ENCODE measurements around the gene RALGAPA1.

The RALGAPA1 gene

DNA sequence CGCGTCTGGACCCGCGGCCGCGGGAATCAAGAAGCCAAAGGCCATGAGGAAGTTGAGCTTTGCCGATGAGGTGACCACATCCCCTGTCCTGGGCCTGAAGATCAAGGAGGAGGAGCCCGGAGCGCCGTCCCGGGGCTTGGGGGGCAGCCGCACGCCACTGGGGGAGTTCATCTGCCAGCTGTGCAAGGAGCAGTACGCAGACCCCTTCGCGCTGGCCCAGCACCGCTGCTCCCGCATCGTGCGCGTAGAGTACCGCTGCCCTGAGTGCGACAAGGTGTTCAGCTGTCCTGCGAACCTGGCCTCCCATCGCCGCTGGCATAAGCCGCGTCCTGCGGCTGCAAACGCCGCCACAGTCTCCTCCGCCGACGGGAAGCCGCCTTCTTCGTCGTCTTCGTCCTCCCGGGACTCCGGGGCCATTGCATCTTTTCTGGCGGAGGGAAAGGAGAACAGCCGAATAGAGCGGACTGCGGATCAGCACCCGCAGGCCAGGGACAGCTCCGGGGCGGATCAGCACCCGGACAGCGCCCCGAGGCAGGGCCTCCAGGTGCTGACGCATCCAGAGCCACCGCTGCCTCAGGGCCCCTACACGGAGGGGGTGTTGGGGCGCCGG, 274.1 kb downstream of the RALGAPA1 start:
- no peak for DNase-seq (ENCODE audit: low spot score)

DNA sequence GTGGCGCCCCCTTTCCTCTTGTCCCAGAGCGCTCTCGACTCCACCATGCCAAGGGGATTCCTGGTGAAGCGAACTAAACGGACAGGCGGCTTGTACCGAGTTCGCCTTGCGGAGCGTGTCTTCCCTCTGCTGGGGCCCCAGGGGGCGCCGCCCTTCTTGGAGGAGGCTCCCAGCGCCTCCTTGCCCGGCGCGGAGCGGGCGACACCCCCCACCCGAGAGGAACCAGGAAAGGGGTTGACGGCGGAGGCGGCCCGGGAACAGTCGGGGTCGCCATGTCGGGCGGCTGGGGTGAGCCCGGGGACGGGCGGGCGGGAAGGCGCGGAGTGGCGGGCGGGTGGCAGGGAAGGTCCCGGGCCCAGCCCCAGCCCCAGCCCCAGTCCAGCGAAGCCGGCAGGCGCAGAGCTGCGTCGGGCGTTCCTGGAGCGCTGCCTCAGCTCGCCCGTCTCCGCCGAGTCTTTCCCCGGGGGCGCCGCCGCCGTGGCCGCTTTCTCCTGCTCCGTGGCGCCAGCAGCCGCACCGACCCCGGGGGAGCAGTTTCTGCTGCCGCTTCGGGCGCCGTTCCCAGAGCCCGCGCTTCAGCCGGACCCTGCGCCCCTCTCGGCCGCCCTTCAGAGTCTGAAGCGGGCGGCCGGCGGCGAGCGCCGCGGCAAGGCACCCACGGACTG, 274.8 kb downstream of the RALGAPA1 start:
- DNase-seq (ENCODE audit: low spot score) = no peak

- DNase-seq (ENCODE audit: low spot score) = no peak
Measured at GRCh38 chr14:35533357-35534207, 275.5 kb downstream of the RALGAPA1 start, which contains the start of gene INSM2. INSM2 (plus strand) TSS chr14:35534164; CDS start chr14:35534253, 89 bp downstream.

DNA sequence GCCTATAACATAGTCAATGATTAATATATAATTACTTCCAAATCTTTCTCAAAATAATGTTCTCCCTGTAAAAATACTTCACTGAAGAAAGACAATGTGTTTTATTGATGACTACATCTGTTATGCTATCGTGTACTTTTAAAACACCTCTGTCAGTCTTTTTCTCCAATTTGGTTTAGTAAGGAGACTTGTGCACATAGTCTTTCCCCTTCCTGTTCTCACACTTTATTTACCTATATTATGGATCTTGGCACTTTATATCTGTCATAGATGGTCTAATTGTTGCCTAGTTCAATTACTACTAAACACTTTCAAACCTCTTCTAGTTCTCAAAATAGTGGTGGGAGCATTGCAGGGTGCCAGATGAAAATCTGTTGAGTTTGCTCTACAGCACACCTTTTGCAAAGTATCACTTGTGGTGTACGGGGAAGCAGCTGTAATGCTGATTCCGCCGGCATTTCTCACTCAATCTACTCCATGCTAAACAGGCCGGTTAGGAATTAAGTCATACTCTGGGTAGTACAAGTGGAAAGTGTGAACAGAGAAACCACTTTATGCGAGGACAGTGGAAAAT, 276.2 kb downstream of the RALGAPA1 start:
- no peak for DNase-seq (ENCODE audit: low spot score)

DNA sequence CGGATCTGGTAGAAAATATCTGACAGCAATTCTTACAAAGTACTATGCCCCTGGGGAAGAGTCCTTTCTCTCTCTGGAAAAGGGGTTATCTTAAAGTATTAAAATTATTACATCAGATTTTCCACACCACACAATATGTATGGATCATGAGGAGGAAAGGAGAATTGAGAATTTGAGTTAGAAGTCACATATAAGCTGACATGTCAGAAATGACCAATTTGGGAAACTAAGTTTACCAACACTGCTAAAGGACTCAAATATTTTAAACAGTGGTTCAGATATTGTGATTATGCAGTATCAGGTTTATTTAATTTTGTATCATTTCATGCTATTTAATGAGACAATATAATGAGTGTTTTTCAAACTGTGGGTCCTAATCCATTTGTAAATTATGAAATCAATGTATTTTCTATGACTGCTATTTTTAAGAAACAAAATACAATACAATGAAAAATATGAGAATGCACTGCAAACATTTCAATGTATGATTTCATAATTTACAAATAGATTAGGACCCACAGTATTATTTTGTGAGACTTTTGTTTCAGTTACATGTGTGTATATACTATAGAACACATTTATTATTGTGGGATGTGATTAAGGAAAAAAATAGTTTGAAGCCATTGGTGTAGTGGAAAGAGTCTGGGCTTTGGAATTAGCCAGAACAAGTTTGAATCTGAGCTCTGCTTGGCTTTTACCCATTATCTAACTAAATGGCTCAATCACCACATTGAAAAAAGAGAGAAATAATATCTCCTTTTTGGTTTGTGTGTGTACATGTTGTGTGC, 276.9 kb downstream of the RALGAPA1 start:
- DNase-seq (ENCODE audit: low spot score) = no peak

DNA sequence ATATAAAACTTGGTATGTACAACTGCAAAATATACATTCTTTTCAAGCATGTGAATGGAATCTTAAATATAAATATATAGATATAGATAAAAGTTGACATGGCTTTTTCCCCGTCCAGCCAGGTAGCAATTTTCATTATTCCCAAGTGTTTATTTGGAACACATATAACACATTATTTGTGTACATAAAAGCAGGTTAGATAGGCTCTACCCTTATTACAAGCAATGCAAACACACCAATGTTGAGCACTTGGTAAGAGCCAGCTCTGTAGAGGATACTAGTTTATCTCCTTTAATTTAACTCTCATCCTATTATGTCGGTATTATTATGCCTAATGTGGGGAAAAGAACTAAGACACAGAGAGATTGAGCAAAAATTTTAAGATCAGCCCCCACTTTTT, 282.1 kb downstream of the RALGAPA1 start:
- DNase-seq (ENCODE audit: low spot score) = no peak

GRCh38 chr14:35525695-35526094, 283.4 kb downstream of the RALGAPA1 start:
- no peak for DNase-seq (ENCODE audit: low spot score)

GRCh38 chr14:35519986-35520385, 289.1 kb downstream of the RALGAPA1 start:
- DNase-seq (ENCODE audit: low spot score) = no peak

GRCh38 chr14:35515916-35516315, 293.2 kb downstream of the RALGAPA1 start:
- no peak for DNase-seq (ENCODE audit: low spot score)

GRCh38 chr14:35512765-35513164, 296.3 kb downstream of the RALGAPA1 start:
- DNase-seq (ENCODE audit: low spot score) = no peak

DNA sequence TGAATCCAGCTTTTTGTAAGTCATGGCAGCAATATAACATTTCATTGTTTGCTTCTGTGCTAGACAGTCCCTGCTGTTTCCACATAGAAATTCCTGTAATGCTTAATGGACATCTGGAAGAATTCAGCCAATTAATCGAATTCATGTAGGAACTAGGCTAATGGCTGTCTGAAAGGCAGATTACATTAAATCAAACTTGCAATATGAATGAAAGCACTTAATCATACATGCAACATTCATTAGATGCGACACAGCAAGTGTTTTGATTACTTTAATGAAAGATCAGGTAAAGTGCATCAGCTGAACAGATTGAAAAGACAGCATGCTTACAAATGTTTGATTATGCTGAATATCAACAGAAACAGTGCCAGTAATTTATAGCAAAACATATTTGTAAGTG, 299.2 kb downstream of the RALGAPA1 start:
- DNase-seq (ENCODE audit: low spot score) = no peak

GRCh38 chr14:35506927-35507326, 302.2 kb downstream of the RALGAPA1 start:
- peak; percentile 14 for DNase-seq (ENCODE audit: low spot score)

- no peak for DNase-seq (ENCODE audit: low spot score)
Measured at GRCh38 chr14:35506461-35506860, 302.6 kb downstream of the RALGAPA1 start.

DNA sequence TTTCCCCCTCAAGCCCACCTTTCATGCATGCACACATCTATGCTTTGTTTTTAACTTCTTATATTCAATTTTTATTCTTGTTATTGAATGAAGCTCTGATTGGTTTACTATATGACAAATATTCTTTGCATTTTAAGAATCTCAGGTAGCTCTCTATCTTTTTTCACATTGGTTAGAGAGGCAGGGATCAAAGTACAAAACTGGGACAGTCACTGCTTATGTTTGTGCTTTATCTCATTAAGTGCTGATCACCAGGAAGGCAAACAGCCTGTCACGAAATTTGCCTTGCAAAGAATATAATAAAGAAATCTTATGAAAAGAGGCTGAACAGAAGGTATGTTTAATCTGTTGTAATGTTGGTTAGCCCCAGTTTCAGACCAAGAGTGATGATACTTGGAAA, 304.8 kb downstream of the RALGAPA1 start:
- DNase-seq (ENCODE audit: low spot score) = no peak

- no peak for DNase-seq (ENCODE audit: low spot score)
Measured at GRCh38 chr14:35503646-35504045, 305.4 kb downstream of the RALGAPA1 start.

DNA sequence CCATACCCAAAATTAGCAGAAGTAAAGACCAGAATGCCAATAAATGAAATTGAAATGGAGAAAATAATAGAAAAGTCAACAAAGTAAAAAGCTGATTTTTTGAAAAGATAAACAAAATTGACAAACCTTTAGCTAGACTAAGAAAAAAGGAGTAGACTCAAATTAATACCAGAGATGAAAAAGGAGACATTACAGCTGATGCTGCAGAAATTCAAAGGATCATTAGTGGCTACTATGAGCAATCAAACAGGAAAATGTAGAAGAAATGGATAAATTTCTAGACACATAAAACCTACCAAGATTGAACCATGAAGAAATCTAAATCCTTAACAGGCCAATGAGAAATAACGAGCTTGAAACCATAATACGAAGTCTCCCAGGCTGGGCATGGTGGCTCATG, 309.9 kb downstream of the RALGAPA1 start:
- no peak for DNase-seq (ENCODE audit: low spot score)

DNA sequence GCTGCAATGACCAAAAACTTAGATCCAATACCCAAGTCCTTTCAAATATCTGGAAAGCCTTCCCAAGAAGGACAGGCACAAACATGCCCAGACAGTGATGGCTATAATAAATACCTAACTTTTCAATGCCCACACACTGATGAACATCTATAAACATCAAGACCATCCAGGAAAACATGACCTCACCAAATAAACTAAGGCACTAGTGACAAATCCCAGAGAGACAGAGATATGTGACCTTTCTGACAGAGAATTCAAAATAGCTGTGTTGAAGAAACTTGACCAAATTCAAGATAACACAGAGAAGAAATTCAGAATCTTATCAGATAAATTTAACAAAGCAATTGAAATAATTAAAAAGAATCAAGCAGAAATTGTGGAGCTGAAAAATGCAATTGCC, 313.8 kb downstream of the RALGAPA1 start:
- DNase-seq (ENCODE audit: low spot score) = no peak

DNA sequence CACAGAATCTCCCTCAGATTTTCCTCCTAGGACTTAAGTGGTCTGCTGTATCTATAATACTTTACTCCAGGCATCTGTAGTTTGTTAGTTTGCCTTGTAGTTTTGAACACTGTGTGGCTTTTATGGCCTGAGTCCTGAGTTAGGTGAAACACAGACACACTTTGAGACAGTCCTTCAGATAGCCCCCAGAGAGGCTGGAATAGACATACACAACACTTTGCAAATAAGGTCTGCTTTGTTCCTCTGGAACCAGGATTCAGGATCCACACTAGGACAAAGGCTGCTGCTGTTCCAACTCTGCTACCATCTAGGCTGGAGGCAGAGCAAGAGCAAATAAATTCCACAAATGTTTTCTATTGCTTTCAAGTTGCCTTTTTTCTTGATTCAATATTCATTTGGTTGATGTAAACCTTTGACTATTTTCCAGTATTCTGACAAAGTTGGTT, 316.5 kb downstream of the RALGAPA1 start:
- DNase-seq (ENCODE audit: low spot score) = no peak

Measured in RKO (cell line).